ENCODE measurements around the gene HSPA5.

GRCh38 chr9:125261501-125262293 is 20.6 kb upstream of the HSPA5 start, which contains the start of gene GAPVD1:
- TF ChIP-seq EZH2 (IDR thresholded peaks at IDR 0.05; ENCODE audit: borderline replicate concordance, insufficient read depth, low read depth, low read length, poor library complexity, severe bottlenecking) (no peak), CTCF (IDR thresholded peaks at IDR 0.05) (peak; percentile 47)
